CD14-positive monocyte (primary cell): ENCODE results near the gene KRTAP5-9. TPM values are rescaled to one million over a fixed set of nuclear protein-coding genes. Genes with fewer than 3 reads are reported as not detected.

ENCODE experiments used
- DNase-seq, 3 donors: peaks; one replicate each; pipeline ENCODE4 v3.0.0-alpha.2; 2011 to 2022
- H2AFZ ChIP-seq: 2 replicates; pipeline ENCODE4 v1.6.0; 2012; ENCODE audit warnings: mild to moderate bottlenecking, low read depth, low read length, inconsistent platforms; ENCODE audit not compliant: insufficient read depth, poor library complexity, severe bottlenecking
- H3K27ac ChIP-seq, 2 donors: 1 replicate in 1 of 2; 2 replicates in 1 of 2; pipeline ENCODE4 v1.5.1; 2012 to 2013; ENCODE audit warnings: low read length in 2 of 2, control low read depth in 1 of 2, inconsistent platforms in 1 of 2, low read depth in 1 of 2, mild to moderate bottlenecking in 1 of 2
- H3K27me3 ChIP-seq, 2 donors: one replicate each; pipeline versions ENCODE4 v1.6.0 to v1.6.1; 2011 to 2013; ENCODE audit warnings: low read length in 2 of 2; ENCODE audit not compliant: control insufficient read depth in 2 of 2, insufficient read depth in 2 of 2
- H3K36me3 ChIP-seq, 2 donors: replicated peaks in 1 of 2; 1 replicate in 1 of 2; 2 replicates in 1 of 2; pipeline versions ENCODE4 v1.5.1 to v1.6.1; 2012 to 2013; ENCODE audit warnings: low read length in 2 of 2, control low read depth in 1 of 2, inconsistent platforms in 1 of 2, mild to moderate bottlenecking in 1 of 2; ENCODE audit not compliant: insufficient read depth in 2 of 2, control insufficient read depth in 1 of 2
- H3K4me1 ChIP-seq, 2 donors: 1 replicate in 1 of 2; 2 replicates in 1 of 2; pipeline versions ENCODE4 v1.5.1 to v1.6.1; 2012 to 2013; ENCODE audit warnings: low read length in 2 of 2, control low read depth in 1 of 2, inconsistent platforms in 1 of 2, mild to moderate bottlenecking in 1 of 2, moderate library complexity in 1 of 2; ENCODE audit not compliant: insufficient read depth in 2 of 2, control insufficient read depth in 1 of 2
- H3K4me2 ChIP-seq: replicated peaks from 2 replicates; pipeline ENCODE3; 2012; ENCODE audit warnings: low read length, moderate library complexity, mild to moderate bottlenecking; ENCODE audit not compliant: poor library complexity, severe bottlenecking; ENCODE audit errors: extremely low read depth
- H3K4me3 ChIP-seq, 3 experiments: fragments of 200-600 bp in 1 of 3; sonication (generic) in 1 of 3; replicated peaks in 1 of 3; 1 replicate in 2 of 3; 2 replicates in 1 of 3; pipeline ENCODE4 v1.5.1; 2011 to 2013; ENCODE audit warnings: low read length in 3 of 3, mild to moderate bottlenecking in 3 of 3, control low read depth in 2 of 3, low read depth in 2 of 3, inconsistent platforms in 1 of 3, moderate library complexity in 1 of 3
- H3K79me2 ChIP-seq: 2 replicates; pipeline ENCODE4 v1.6.0; 2012; ENCODE audit warnings: mild to moderate bottlenecking, control low read depth, inconsistent platforms, low read length, moderate library complexity; ENCODE audit not compliant: insufficient read depth
- H3K9ac ChIP-seq: 2 replicates; pipeline ENCODE4 v1.6.0; 2017; ENCODE audit warnings: low read length, mild to moderate bottlenecking; ENCODE audit not compliant: insufficient read depth, poor library complexity, severe bottlenecking
- H3K9me3 ChIP-seq, 2 donors: replicated peaks in 1 of 2; 1 replicate in 1 of 2; 2 replicates in 1 of 2; pipeline versions ENCODE4 v1.5.1 to v1.6.1; 2012 to 2013; ENCODE audit warnings: low read length in 2 of 2, control low read depth in 1 of 2; ENCODE audit not compliant: control insufficient read depth in 1 of 2, insufficient read depth in 1 of 2
- H4K20me1 ChIP-seq: 2 replicates; pipeline ENCODE4 v1.6.0; 2012; ENCODE audit warnings: mild to moderate bottlenecking, low read length, control low read depth, moderate library complexity; ENCODE audit not compliant: insufficient read depth
- H3K27ac Mint-ChIP-seq, 7 donors: one replicate each; pipeline ENCODE4 v1.8.0; 2020; ENCODE audit warnings: mild to moderate bottlenecking in 7 of 7, mixed read lengths in 7 of 7, moderate library complexity in 6 of 7, inconsistent platforms in 2 of 7
- H3K27me3 Mint-ChIP-seq, 3 donors: one replicate each; pipeline ENCODE4 v1.8.0; 2021 to 2022; ENCODE audit warnings: low read depth in 3 of 3, mild to moderate bottlenecking in 3 of 3, mixed read lengths in 3 of 3, moderate library complexity in 3 of 3, inconsistent platforms in 1 of 3
- H3K36me3 Mint-ChIP-seq, 2 donors: one replicate each; pipeline ENCODE4 v1.8.0; 2020; ENCODE audit warnings: mixed read lengths in 2 of 2, inconsistent platforms in 1 of 2, mild to moderate bottlenecking in 1 of 2
- H3K4me1 Mint-ChIP-seq: one replicate; pipeline ENCODE4 v1.8.0; 2020; ENCODE audit warnings: mild to moderate bottlenecking, mixed read lengths
- H3K4me3 Mint-ChIP-seq, 2 donors: one replicate each; pipeline ENCODE4 v1.8.0; 2020; ENCODE audit warnings: mild to moderate bottlenecking in 2 of 2, mixed read lengths in 2 of 2, moderate library complexity in 1 of 2
- H3K9me3 Mint-ChIP-seq, 7 donors: one replicate each; pipeline ENCODE4 v1.8.0; 2020 to 2022; ENCODE audit warnings: mixed read lengths in 7 of 7, mild to moderate bottlenecking in 6 of 7, moderate library complexity in 6 of 7, inconsistent platforms in 2 of 7
- CTCF ChIP-seq: fragments of 200-600 bp; IDR thresholded peaks from one replicate; pipeline ENCODE4 v1.8.0; 2022; ENCODE audit warnings: antibody characterized with exemption, mild to moderate bottlenecking
- WGBS: methylation state at CpG from one replicate; pipeline ENCODE4 v1.1.5; 2013; ENCODE audit warnings: missing lambda C conversion rate; ENCODE audit not compliant: insufficient coverage; 5-methylcytosine and 5-hydroxymethylcytosine counted together
- intact Hi-C, 2 donors: fragments of 100-400 bp; cut with micrococcal nuclease; formaldehyde crosslinking; loops; one replicate each; pipeline versions ENCODE4 v1.15.0 to v1.15.1; 2023
- polyA plus RNA-seq, 3 donors: library from polyadenylated mRNA; depleted of rRNA in 1 of 3; unstranded in 2 of 3; stranded (reverse) in 1 of 3; fragments of 300-500 nt in 2 of 3; fragments of >200 nt in 1 of 3; fragmentation: Illumina TruSeq in 2 of 3; gene quantifications; 1 replicate in 2 of 3; 2 replicates in 1 of 3; pipeline ENCODE4 v1.2.3, GENCODE V29; 2012 to 2021

The KRTAP5-9 gene
- polyA plus RNA-seq, 3 donors = 0.29 TPM; not detected in 2

DNA sequence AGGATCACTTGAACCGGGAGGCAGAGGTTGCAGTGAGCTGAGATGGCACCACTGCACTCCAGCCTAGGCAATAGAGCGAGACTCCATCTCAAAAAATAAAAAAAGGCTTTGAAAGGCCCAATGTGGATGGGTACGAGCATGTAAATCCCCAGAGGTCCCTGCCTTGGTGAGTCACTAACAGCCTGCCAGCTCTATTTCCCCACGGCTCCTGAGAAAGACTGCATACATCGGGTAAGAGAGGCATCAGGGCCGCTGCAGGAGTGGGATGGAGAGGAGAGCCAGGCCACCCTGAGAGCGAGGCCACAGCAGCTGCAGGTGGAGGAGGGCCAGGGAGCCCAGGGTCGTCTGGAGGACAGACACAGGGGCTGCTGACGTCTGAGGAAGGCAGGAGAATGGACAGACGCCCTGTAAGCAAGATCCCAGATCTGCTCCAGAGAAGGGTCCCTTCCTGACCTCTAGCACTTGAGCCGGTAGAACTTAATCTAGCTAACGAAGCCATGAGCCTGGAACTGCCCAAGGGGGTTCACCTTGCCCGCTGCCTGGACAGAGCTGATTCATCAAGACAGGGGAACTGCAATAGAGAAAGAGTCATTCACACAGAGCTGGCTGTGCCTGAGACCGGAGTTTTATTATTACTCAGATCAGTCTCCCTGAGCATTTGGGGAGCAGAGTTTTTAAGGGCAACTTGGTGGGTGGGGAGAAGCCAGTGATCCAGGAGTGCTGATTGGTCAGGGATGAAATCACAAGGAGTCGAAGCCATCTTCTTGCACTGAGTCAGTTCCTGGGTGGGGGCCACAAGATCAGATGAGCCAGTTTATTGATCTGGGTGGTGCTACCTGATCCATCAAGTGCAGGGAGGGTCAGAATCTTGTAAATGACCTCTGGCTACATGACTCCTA lies 5.1 kb upstream of the KRTAP5-9 start:
- Mint-ChIP-seq H3K4me1 (peaks cover 17% of the 10 kb centered on the region), H3K36me3 (no peaks in the 10 kb centered on the region), H3K4me3 (no peak overlapping the region), H3K9me3 (peaks cover 13 to 29% (median 15%) of the 10 kb centered on the region in 7 donors), H3K27me3 (peaks cover 0 to 9% (median 2%) of the 10 kb centered on the region in 3 donors), H3K27ac (peak overlapping the region in 3 of 7 donors; percentile 23 to 64 (median 51))
- TF ChIP-seq CTCF = no peak
- no peak overlapping the region for H3K4me3 ChIP-seq
- peaks cover 0 to 31% of the 10 kb centered on the region in 2 donors for H3K9me3 ChIP-seq
- H2AFZ ChIP-seq = no peak overlapping the region
- H3K9ac ChIP-seq = no peak overlapping the region
- H3K4me2 ChIP-seq = no peak overlapping the region
- no peaks in the 10 kb centered on the region for H3K36me3 ChIP-seq
- DNase-seq = peak in 2 of 3 donors; percentile 15 to 68
- WGBS = 65% methylated on average over 14 of the region's 15 CpGs
- intact Hi-C loops = no loop called here
- H3K27ac ChIP-seq = no peak overlapping the region
- H3K79me2 ChIP-seq = no peaks in the 10 kb centered on the region
- peaks cover 9 to 13% of the 10 kb centered on the region in 2 donors for H3K4me1 ChIP-seq
- no peaks in the 10 kb centered on the region for H4K20me1 ChIP-seq
- no peaks in the 10 kb centered on the region for H3K27me3 ChIP-seq

GRCh38 chr11:71543866-71544265 lies 4.4 kb upstream of the KRTAP5-9 start:
- Histone ChIP-seq H3K27ac (no peak overlapping the region), H3K9ac (no peak overlapping the region), H2AFZ (no peak overlapping the region), H3K4me3 (no peak overlapping the region), H3K27me3 (no peaks in the 10 kb centered on the region), H3K79me2 (no peaks in the 10 kb centered on the region), H4K20me1 (no peaks in the 10 kb centered on the region), H3K4me1 (peaks cover 9 to 13% of the 10 kb centered on the region in 2 donors), H3K36me3 (no peaks in the 10 kb centered on the region), H3K9me3 (peaks cover 0 to 31% of the 10 kb centered on the region in 2 donors), H3K4me2 (no peak overlapping the region)
- Mint-ChIP-seq H3K27ac (no peak overlapping the region), H3K36me3 (no peaks in the 10 kb centered on the region), H3K9me3 (peaks cover 13 to 29% (median 15%) of the 10 kb centered on the region in 7 donors), H3K27me3 (peaks cover 0 to 9% (median 3%) of the 10 kb centered on the region in 3 donors), H3K4me3 (peak overlapping the region in 1 of 2 donors; percentile 8), H3K4me1 (peaks cover 24% of the 10 kb centered on the region)
- intact Hi-C loops = no loop called here
- DNase-seq = peak in 2 of 3 donors; percentile 1 to 24
- TF ChIP-seq CTCF = no peak
- 20% methylated on average over 2 of the region's 8 CpGs for WGBS
